PC-9 (cell line): ENCODE data around the gene TNFRSF1A. TPM values are rescaled to one million over a fixed set of nuclear protein-coding genes. Genes with fewer than 3 reads are reported as not detected.

Experiments used
- BruUV-seq: library from RNA; stranded (reverse); fragments of 400-500 nt; replicated peaks from 2 replicates; lab custom pipeline; 2021; lab: Mats Ljungman, UMichigan
- CTCF ChIA-PET: fragments of 300-600 bp; sonication (Branson Sonifier 250); formaldehyde crosslinking; loops from one replicate; lab custom pipeline; 2022; ENCODE audit warnings: antibody characterized with exemption; lab: Charles Lee
- POLR2A ChIA-PET: fragments of 300-600 bp; sonication (Branson Sonifier 250); formaldehyde crosslinking; loops from one replicate; lab custom pipeline; 2022; ENCODE audit warnings: antibody characterized with exemption; ENCODE audit not compliant: unreplicated experiment; lab: Charles Lee
- DNase-seq, 2 experiments: peaks; one replicate each; pipeline versions ENCODE4 v3.0.0 to v3.0.0-alpha.2; 2015 to 2022; ENCODE audit warnings: mixed read lengths in 1 of 2
- H2AFZ ChIP-seq: fragments of 200-600 bp; sonication (generic); 2 replicates; pipeline ENCODE4 v1.8.1; 2017; ENCODE audit warnings: antibody characterized with exemption
- H3F3A ChIP-seq: fragments of 200-600 bp; sonication (generic); 2 replicates; pipeline ENCODE4 v1.8.1; 2017; ENCODE audit warnings: antibody characterized with exemption, mild to moderate bottlenecking, low read depth; ENCODE audit not compliant: insufficient read depth
- H3K27ac ChIP-seq: fragments of 200-600 bp; sonication (generic); 2 replicates; pipeline ENCODE4 v1.6.1; 2016; ENCODE audit warnings: mixed run types
- H3K27me3 ChIP-seq: fragments of 200-600 bp; sonication (generic); 2 replicates; pipeline ENCODE4 v1.6.1; 2016; ENCODE audit warnings: low read depth, mixed run types; ENCODE audit not compliant: insufficient read depth
- H3K36me3 ChIP-seq: fragments of 200-600 bp; sonication (generic); 2 replicates; pipeline ENCODE4 v1.6.1; 2016; ENCODE audit warnings: low read depth, mixed run types
- H3K4me1 ChIP-seq: fragments of 200-600 bp; sonication (generic); replicated peaks from 2 replicates; pipeline ENCODE4 v1.6.1; 2016; ENCODE audit warnings: mixed run types; ENCODE audit not compliant: insufficient read depth
- H3K4me2 ChIP-seq: fragments of 200-600 bp; sonication (generic); 2 replicates; pipeline ENCODE4 v1.6.1; 2017; ENCODE audit warnings: mixed run types
- H3K4me3 ChIP-seq: fragments of 200-600 bp; sonication (generic); 2 replicates; pipeline ENCODE4 v1.6.1; 2016; ENCODE audit warnings: mixed run types
- H3K79me2 ChIP-seq: fragments of 200-600 bp; sonication (generic); 2 replicates; pipeline ENCODE4 v1.6.1; 2017; ENCODE audit warnings: low read depth, mixed run types
- H3K9me2 ChIP-seq: fragments of 200-600 bp; sonication (generic); 2 replicates; pipeline ENCODE4 v1.8.1; 2017; ENCODE audit warnings: mild to moderate bottlenecking; ENCODE audit not compliant: insufficient read depth
- H3K9me3 ChIP-seq: fragments of 200-600 bp; sonication (generic); 2 replicates; pipeline ENCODE4 v1.8.1; 2016; ENCODE audit warnings: low read depth; ENCODE audit not compliant: insufficient read depth
- H4K20me1 ChIP-seq: fragments of 200-600 bp; sonication (generic); 2 replicates; pipeline ENCODE4 v1.8.1; 2017; ENCODE audit not compliant: insufficient read depth
- CTCF ChIP-seq: fragments of 200-600 bp; sonication (generic); conservative IDR thresholded peaks from 2 replicates; pipeline ENCODE4 v1.6.1; 2017; ENCODE audit warnings: mixed run types, antibody characterized with exemption, mild to moderate bottlenecking, moderate library complexity
- EZH2 ChIP-seq: fragments of 200-600 bp; sonication (generic); IDR thresholded peaks from 2 replicates; pipeline ENCODE4 v1.8.0; 2017; ENCODE audit warnings: antibody characterized with exemption, low read depth
- intact Hi-C: fragments of 100-400 bp; cut with micrococcal nuclease; formaldehyde crosslinking; loops from one replicate; pipeline ENCODE4 v1.10.0; 2022; ENCODE audit not compliant: unreplicated experiment
- total RNA-seq: library from RNA; stranded (reverse); gene quantifications from 2 replicates; pipeline ENCODE4 v1.2.3, GENCODE V29; 2021

TNFRSF1A gene
- total RNA-seq, 1 experiment from 2014 or later, result 165 TPM

- Histone ChIP-seq H3K9me3 (no peaks in the 10 kb centered on the region), H3K4me2 (peak overlapping the region; percentile 98), H4K20me1 (no peaks in the 10 kb centered on the region), H3K9me2 (no peaks in the 10 kb centered on the region), H3K27me3 (no peaks in the 10 kb centered on the region), H3F3A (peaks cover 60% of the 10 kb centered on the region), H3K4me3 (peak overlapping the region; percentile 62), H3K36me3 (no peaks in the 10 kb centered on the region), H3K4me1 (peaks cover 41% of the 10 kb centered on the region), H3K79me2 (peaks cover 50% of the 10 kb centered on the region), H2AFZ (0 out of 2 replicates have a peak overlapping the region, but pooled peaks have one; percentile 34), H3K27ac (peak overlapping the region; percentile 89)
- CTCF ChIA-PET, result interaction anchor here (0.6 to 1.2 kb wide), 4 partner anchors 40 to 158 kb away, joined by 3 to 19 read pairs (median 3); partner anchors contain the start of gene GAPDH
- POLR2A ChIA-PET, result interaction anchor here (0.6 to 2.7 kb wide), 14 partner anchors 11 to 163 kb away, joined by 3 to 42 read pairs (median 5); partner anchors contain the start of gene TNFRSF1A
- TSS peak; percentile 26 for BruUV-seq
- peak; percentile 87 to 97 for DNase-seq
- intact Hi-C loops, result loop anchor here (1.0 to 5.0 kb wide), 10 partner anchors 8 to 311 kb away; partner anchors contain the start of genes LTBR, MRPL51 and NCAPD2
- TF ChIP-seq CTCF (peak; percentile 53; the same call in 1 of the 2 replicates), EZH2 (no peak)
These were observed 34.4 kb upstream of the TNFRSF1A start for GRCh38 chr12:6376079-6376869.

GRCh38 chr12:6375269-6376078, 33.6 kb upstream of the TNFRSF1A start, which contains the start of gene SCNN1A:
Gene SCNN1A, minus strand, starts transcription at chr12:6375563. Its CDS starts 780 bp downstream, at chr12:6374783.
- peaks cover 46% of the 10 kb centered on the region for H3K4me1 ChIP-seq
- no peaks in the 10 kb centered on the region for H3K9me2 ChIP-seq
- peaks cover 56% of the 10 kb centered on the region for H3K79me2 ChIP-seq
- intact Hi-C loops, result loop anchor here (1.0 to 5.0 kb wide), 11 partner anchors 9 to 311 kb away; partner anchors contain the start of genes LTBR, MRPL51 and NCAPD2
- no peaks in the 10 kb centered on the region for H3K36me3 ChIP-seq
- BruUV-seq, result no TSS peak
- TF ChIP-seq EZH2 (no peak), CTCF (no peak)
- ChIA-PET CTCF (interaction anchor here (0.6 to 1.2 kb wide), 7 partner anchors 8 to 281 kb away, joined by 3 to 10 read pairs (median 3); partner anchors contain the start of gene LTBR), POLR2A (interaction anchor here (0.5 to 2.7 kb wide), 21 partner anchors 9 to 571 kb away, joined by 3 to 42 read pairs (median 5); partner anchors contain the start of genes LTBR and TNFRSF1A)
- H3K4me2 ChIP-seq, result peak within 1 kb of the TSS; percentile 98
- peak within 1 kb of the TSS; percentile 63 for H2AFZ ChIP-seq
- peak within 1 kb of the TSS; percentile 62 for H3K4me3 ChIP-seq
- H3K27me3 ChIP-seq, result no peaks in the 10 kb centered on the region
- H3F3A ChIP-seq, result peaks cover 65% of the 10 kb centered on the region
- peak; percentile 83 to 93 for DNase-seq
- H3K27ac ChIP-seq, result peak within 1 kb of the TSS; percentile 89
- H3K9me3 ChIP-seq, result no peaks in the 10 kb centered on the region
- H4K20me1 ChIP-seq, result no peaks in the 10 kb centered on the region
